ENCODE measurements around the gene CARD19.

GRCh38 chr9:93156475-93157008 is 60.5 kb downstream of the CARD19 start:
- no peak for TF ChIP-seq POLR2A (IDR thresholded peaks at IDR 0.05)
- TF ChIP-seq, protein P1, sequence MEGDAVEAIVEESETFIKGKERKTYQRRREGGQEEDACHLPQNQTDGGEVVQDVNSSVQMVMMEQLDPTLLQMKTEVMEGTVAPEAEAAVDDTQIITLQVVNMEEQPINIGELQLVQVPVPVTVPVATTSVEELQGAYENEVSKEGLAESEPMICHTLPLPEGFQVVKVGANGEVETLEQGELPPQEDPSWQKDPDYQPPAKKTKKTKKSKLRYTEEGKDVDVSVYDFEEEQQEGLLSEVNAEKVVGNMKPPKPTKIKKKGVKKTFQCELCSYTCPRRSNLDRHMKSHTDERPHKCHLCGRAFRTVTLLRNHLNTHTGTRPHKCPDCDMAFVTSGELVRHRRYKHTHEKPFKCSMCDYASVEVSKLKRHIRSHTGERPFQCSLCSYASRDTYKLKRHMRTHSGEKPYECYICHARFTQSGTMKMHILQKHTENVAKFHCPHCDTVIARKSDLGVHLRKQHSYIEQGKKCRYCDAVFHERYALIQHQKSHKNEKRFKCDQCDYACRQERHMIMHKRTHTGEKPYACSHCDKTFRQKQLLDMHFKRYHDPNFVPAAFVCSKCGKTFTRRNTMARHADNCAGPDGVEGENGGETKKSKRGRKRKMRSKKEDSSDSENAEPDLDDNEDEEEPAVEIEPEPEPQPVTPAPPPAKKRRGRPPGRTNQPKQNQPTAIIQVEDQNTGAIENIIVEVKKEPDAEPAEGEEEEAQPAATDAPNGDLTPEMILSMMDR (IDR thresholded peaks at IDR 0.05) = no peak
